K562 treated with DMSO at 1 percent for 24 hours (cell line): ENCODE data around the gene WDR36. TPM values are rescaled to one million over a fixed set of nuclear protein-coding genes. Genes with fewer than 3 reads are reported as not detected.

ENCODE experiments used
- total RNA-seq: library from RNA; unstranded; fragments of 300-600 nt; gene quantifications from 2 replicates; pipeline ENCODE4 v1.2.3, GENCODE V29; 2022; ENCODE audit warnings: low read depth; ENCODE audit not compliant: insufficient read depth

The WDR36 gene
- 6.7 and 7.8 TPM in 2 replicates for total RNA-seq

DNA sequence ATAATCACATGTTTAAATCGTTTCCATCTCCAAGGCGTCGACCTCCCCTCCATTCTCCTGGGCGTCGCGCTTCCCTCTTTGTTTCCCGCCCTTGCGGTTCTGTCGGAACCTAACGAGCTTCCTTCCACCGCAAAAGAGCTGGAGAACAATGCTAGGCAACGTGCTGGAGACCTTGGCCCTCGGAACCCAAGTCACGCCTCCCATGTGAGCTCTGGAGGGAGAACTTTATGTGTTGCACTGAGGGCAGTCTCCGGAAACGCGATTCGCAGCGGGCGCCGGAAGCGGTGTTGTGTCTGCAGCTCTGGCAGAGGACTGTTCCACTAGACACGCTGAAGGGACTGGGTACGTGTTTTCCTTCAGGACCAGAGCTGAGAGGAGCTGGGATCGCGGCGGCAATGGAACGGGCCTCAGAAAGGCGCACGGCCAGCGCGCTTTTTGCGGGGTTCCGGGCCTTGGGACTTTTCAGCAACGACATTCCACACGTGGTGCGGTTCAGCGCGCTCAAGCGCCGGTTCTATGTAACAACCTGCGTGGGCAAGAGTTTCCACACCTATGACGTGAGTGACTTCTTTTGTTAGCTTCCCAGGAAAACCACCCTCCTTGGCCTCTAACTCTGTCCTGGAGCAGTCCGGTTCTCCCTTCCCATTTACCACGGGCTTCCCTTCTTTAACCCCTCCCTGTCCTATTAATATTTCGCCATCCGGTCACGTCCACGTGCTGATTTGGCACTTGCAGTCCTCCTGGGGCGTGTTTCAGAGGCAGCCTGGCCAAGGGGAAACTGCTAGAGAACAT, at the start of gene WDR36:
TSS of gene WDR36 (plus strand) at position 287 of the 792 bp plus-strand sequence. CDS start at position 396, 109 bp downstream.

DNA sequence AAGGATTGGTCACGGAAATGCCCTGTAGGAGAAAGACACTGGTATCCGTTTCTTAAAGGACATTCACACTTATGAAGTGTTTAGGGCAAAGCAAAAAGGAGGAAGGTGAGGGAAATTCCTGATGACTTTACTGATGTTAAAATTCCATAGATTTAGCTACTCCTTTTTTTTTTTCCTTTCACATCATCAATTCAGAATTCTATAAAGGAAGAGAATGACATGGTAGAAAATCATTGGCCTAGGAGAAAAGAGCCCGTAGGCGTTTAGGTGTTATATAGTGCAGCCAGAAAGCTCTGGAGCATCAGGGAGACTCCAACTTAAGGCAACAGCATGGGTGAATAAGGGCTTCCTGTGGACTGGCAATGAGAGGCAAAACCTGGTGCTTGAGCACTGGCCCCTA, 20.7 kb upstream of the WDR36 start, which contains the start of gene TSLP:
TSS of gene TSLP (plus strand) at position 301 of the 400 bp plus-strand sequence. CDS start 178 bp downstream, outside the sequence.

Other genes starting within 250 kb of the WDR36 start
- 1.3 and 1.9 TPM in 2 replicates for gene TSLP, start 20.6 kb upstream of the WDR36 start, total RNA-seq
- 0.02 TPM in 1 of 2 replicates, not detected in the other for gene CAMK4, start 132.0 kb downstream of the WDR36 start, total RNA-seq